Measurements from ENCODE around the gene AUNIP. TPM values are rescaled to one million over a fixed set of nuclear protein-coding genes. Genes with fewer than 3 reads are reported as not detected.
A peak's percentile ranks its signal among the peaks of the same experiment; 100 is the strongest.

Gene AUNIP
- total RNA-seq, 1 donor from 2014 or later = 6.2 TPM

GRCh38 chr1:25867210-25867991 lies 8.1 kb upstream of the AUNIP start:
- H3K4me3 ChIP-seq (ENCODE audit: low read depth, low read length) = no peak overlapping the region
- DNase-seq (ENCODE audit: low read depth) = peak; percentile 82
- no peak for TF ChIP-seq CTCF (conservative IDR thresholded peaks at IDR 0.05; ENCODE audit: low read depth, low read length)

GRCh38 chr1:25866288-25866687 lies 7.0 kb upstream of the AUNIP start:
- TF ChIP-seq CTCF (conservative IDR thresholded peaks at IDR 0.05; ENCODE audit: low read depth, low read length) = no peak

GRCh38 chr1:25864434-25864833 lies 5.2 kb upstream of the AUNIP start:
- DNase-seq (ENCODE audit: low read depth) = no peak
- no peak for TF ChIP-seq CTCF (conservative IDR thresholded peaks at IDR 0.05; ENCODE audit: low read depth, low read length)
- H3K4me3 ChIP-seq (ENCODE audit: low read depth, low read length) = no peak overlapping the region

More at GRCh38 chr1:25866288-25866687, 7.0 kb upstream of the AUNIP start:
- H3K4me3 ChIP-seq (ENCODE audit: low read depth, low read length) = no peak overlapping the region
- DNase-seq (ENCODE audit: low read depth) = no peak

- no peak for TF ChIP-seq CTCF (conservative IDR thresholded peaks at IDR 0.05; ENCODE audit: low read depth, low read length)
- no peak overlapping the region for H3K4me3 ChIP-seq (ENCODE audit: low read depth, low read length)
- DNase-seq (ENCODE audit: low read depth) = no peak
These were observed 4.4 kb upstream of the AUNIP start for GRCh38 chr1:25863486-25864262.

- H3K4me3 ChIP-seq (ENCODE audit: low read depth, low read length) = no peak overlapping the region
- TF ChIP-seq CTCF (conservative IDR thresholded peaks at IDR 0.05; ENCODE audit: low read depth, low read length) = no peak
- no peak for DNase-seq (ENCODE audit: low read depth)
These were observed 3.7 kb upstream of the AUNIP start for GRCh38 chr1:25862785-25863485.

- DNase-seq (ENCODE audit: low read depth) = no peak
- no peak for TF ChIP-seq CTCF (conservative IDR thresholded peaks at IDR 0.05; ENCODE audit: low read depth, low read length)
- no peak overlapping the region for H3K4me3 ChIP-seq (ENCODE audit: low read depth, low read length)
These were observed 2.3 kb upstream of the AUNIP start for GRCh38 chr1:25861316-25862286.
